ENCODE results near the gene MYH3. TPM values are rescaled to one million over a fixed set of nuclear protein-coding genes. Genes with fewer than 3 reads are reported as not detected.

Gene MYH3
- total RNA-seq, 2 donors from 2014 or later = 1.7 to 2.0 TPM

- Histone ChIP-seq H3K27me3 (ENCODE audit: control insufficient read depth, insufficient read depth, low read length, poor library complexity, severe bottlenecking) (no peaks in the 10 kb centered on the region), H3K4me3 (ENCODE audit: low read length) (no peak overlapping the region), H3K27ac (ENCODE audit: low read depth, low read length) (no peak overlapping the region), H3K36me3 (ENCODE audit: control insufficient read depth, insufficient read depth, low read length) (no peaks in the 10 kb centered on the region), H3K9me3 (ENCODE audit: control insufficient read depth, low read length) (no peaks in the 10 kb centered on the region), H3K4me1 (ENCODE audit: control insufficient read depth, insufficient read depth, low read length) (no peaks in the 10 kb centered on the region), H3K9ac (ENCODE audit: extremely low read depth, low read length, poor library complexity, severe bottlenecking) (no peak overlapping the region)
- no peak for DNase-seq
- Mint-ChIP-seq H3K27ac (no peak overlapping the region), H3K4me3 (no peak overlapping the region), H3K4me1 (no peaks in the 10 kb centered on the region), H3K9me3 (no peaks in the 10 kb centered on the region), H3K36me3 (ENCODE audit: low read depth) (no peaks in the 10 kb centered on the region), H3K27me3 (ENCODE audit: insufficient read depth) (no peaks in the 10 kb centered on the region)
- WGBS, 2 experiments (ENCODE audit: insufficient coverage in 1 of 2, insufficient read length in 1 of 2) = 90 to 91% methylated on average over 4 to 11 of the region's 11 CpGs
- TF ChIP-seq CTCF (conservative IDR thresholded peaks at IDR 0.05) = no peak
Measured at GRCh38 chr17:10652984-10653659, 4.0 kb downstream of the MYH3 start.

- no peak overlapping the region for H3K27ac Mint-ChIP-seq
- H3K36me3 Mint-ChIP-seq (ENCODE audit: low read depth) = no peaks in the 10 kb centered on the region
- Histone ChIP-seq H3K9me3 (ENCODE audit: control insufficient read depth, low read length) (no peaks in the 10 kb centered on the region), H3K9ac (ENCODE audit: extremely low read depth, low read length, poor library complexity, severe bottlenecking) (no peak overlapping the region), H3K4me1 (ENCODE audit: control insufficient read depth, insufficient read depth, low read length) (no peaks in the 10 kb centered on the region), H3K36me3 (ENCODE audit: control insufficient read depth, insufficient read depth, low read length) (no peaks in the 10 kb centered on the region), H3K4me3 (ENCODE audit: low read length) (no peak overlapping the region), H3K27ac (ENCODE audit: low read depth, low read length) (no peak overlapping the region), H3K27me3 (ENCODE audit: control insufficient read depth, insufficient read depth, low read length, poor library complexity, severe bottlenecking) (no peaks in the 10 kb centered on the region)
- WGBS, 2 experiments (ENCODE audit: insufficient coverage in 1 of 2, insufficient read length in 1 of 2) = 67 to 70% methylated on average over 8 to 9 of the region's 9 CpGs
- H3K4me3 Mint-ChIP-seq = no peak overlapping the region
- DNase-seq = no peak
- no peaks in the 10 kb centered on the region for H3K9me3 Mint-ChIP-seq
- TF ChIP-seq CTCF (conservative IDR thresholded peaks at IDR 0.05) = no peak
- no peaks in the 10 kb centered on the region for H3K27me3 Mint-ChIP-seq (ENCODE audit: insufficient read depth)
- H3K4me1 Mint-ChIP-seq = no peaks in the 10 kb centered on the region
Measured at GRCh38 chr17:10651927-10652326, 5.2 kb downstream of the MYH3 start.

GRCh38 chr17:10649602-10650001 is 7.5 kb downstream of the MYH3 start:
- no peak overlapping the region for H3K9ac ChIP-seq (ENCODE audit: extremely low read depth, low read length, poor library complexity, severe bottlenecking)
- H3K36me3 ChIP-seq (ENCODE audit: control insufficient read depth, insufficient read depth, low read length) = no peaks in the 10 kb centered on the region
- H3K4me3 Mint-ChIP-seq = no peak overlapping the region
- no peak for TF ChIP-seq CTCF (conservative IDR thresholded peaks at IDR 0.05)
- H3K36me3 Mint-ChIP-seq (ENCODE audit: low read depth) = peaks cover 2% of the 10 kb centered on the region
- H3K9me3 Mint-ChIP-seq = no peaks in the 10 kb centered on the region
- H3K4me3 ChIP-seq (ENCODE audit: low read length) = no peak overlapping the region
- H3K4me1 Mint-ChIP-seq = no peaks in the 10 kb centered on the region
- no peak overlapping the region for H3K27ac Mint-ChIP-seq
- no peak overlapping the region for H3K27ac ChIP-seq (ENCODE audit: low read depth, low read length)
- H3K27me3 ChIP-seq (ENCODE audit: control insufficient read depth, insufficient read depth, low read length, poor library complexity, severe bottlenecking) = no peaks in the 10 kb centered on the region
- no peaks in the 10 kb centered on the region for H3K27me3 Mint-ChIP-seq (ENCODE audit: insufficient read depth)
- DNase-seq = no peak
- H3K4me1 ChIP-seq (ENCODE audit: control insufficient read depth, insufficient read depth, low read length) = no peaks in the 10 kb centered on the region
- WGBS, 2 experiments (ENCODE audit: insufficient coverage in 1 of 2, insufficient read length in 1 of 2) = 83 to 96% methylated on average over 1 to 4 of the region's 5 CpGs
- H3K9me3 ChIP-seq (ENCODE audit: control insufficient read depth, low read length) = no peaks in the 10 kb centered on the region
